ENCODE results near the gene HES4. TPM values are rescaled to one million over a fixed set of nuclear protein-coding genes. Genes with fewer than 3 reads are reported as not detected.

Gene HES4
- polyA plus RNA-seq, 1 of the 3 experiments (the other 2 are of a cell fraction): 4.7 TPM

GRCh38 chr1:958823-959730 is 40.8 kb downstream of the HES4 start, which contains the start of gene NOC2L:
TSS of gene NOC2L (minus strand) at chr1:959256. CDS start at chr1:959240, 16 bp downstream.
- 22% methylated on average over 24 of the region's 101 CpGs for WGBS (ENCODE audit: low lambda C conversion rate)

More at GRCh38 chr1:958823-959730, 40.8 kb downstream of the HES4 start, which contains the start of gene NOC2L:
- H3K9me2 ChIP-seq: no peaks in the 10 kb centered on the region
- H3K27ac ChIP-seq (ENCODE audit: low read depth in 2 of 2, low read length in 1 of 2): peak within 1 kb of the TSS in 1 of 2 experiments; percentile 47; a peak in 1 of 4 replicates
- H3K4me3 ChIP-seq (ENCODE audit: low read depth in 2 of 2, low read length in 1 of 2): peak within 1 kb of the TSS; percentile 74 to 91
- ChIA-PET POLR2A (interaction anchor here (0.8 to 1.3 kb wide), 2 partner anchors 12 to 13 kb away, joined by 3 to 4 read pairs; no protein-coding TSS in a partner anchor), CTCF (interaction anchor here (0.8 to 2.1 kb wide), 7 partner anchors 12 to 90 kb away, joined by 3 to 14 read pairs (median 4); no protein-coding TSS in a partner anchor)
- no peaks in the 10 kb centered on the region for H3F3A ChIP-seq (replicated peaks; ENCODE audit: insufficient read depth)
- H2AFZ ChIP-seq (ENCODE audit: low read depth): peak within 1 kb of the TSS; percentile 74; the same call in 1 of the 2 replicates
- peaks cover 4 to 17% of the 10 kb centered on the region in 2 experiments; a peak in 2 of 4 replicates for H3K4me1 ChIP-seq (ENCODE audit: control insufficient read depth in 1 of 2, insufficient read depth in 2 of 2, low read depth in 1 of 2, low read length in 1 of 2)
- peak; percentile 95 for DNase-seq
- peaks cover 21% of the 10 kb centered on the region for H3K79me2 ChIP-seq (ENCODE audit: insufficient read depth)
- H3K4me2 ChIP-seq: peak within 1 kb of the TSS; percentile 85
- no peaks in the 10 kb centered on the region for H3K9me3 ChIP-seq
- H4K20me1 ChIP-seq (ENCODE audit: insufficient read depth): no peaks in the 10 kb centered on the region
- peaks cover 0 to 42% of the 10 kb centered on the region in 2 experiments for H3K36me3 ChIP-seq (replicated peaks in 1 of 2; ENCODE audit: control insufficient read depth in 1 of 2, insufficient read depth in 2 of 2, low read length in 1 of 2)
- H3K9ac ChIP-seq: peak within 1 kb of the TSS; percentile 76
- no peaks in the 10 kb centered on the region for H3K27me3 ChIP-seq (ENCODE audit: insufficient read depth)
- TF ChIP-seq NRF1 (IDR thresholded peaks at IDR 0.05; ENCODE audit: low read depth, low read length) (peak; percentile 20; the same call in 1 of the 2 replicates), MAX (IDR thresholded peaks at IDR 0.05; ENCODE audit: low read depth) (peak; percentile 84), YY1 (IDR thresholded peaks at IDR 0.05; ENCODE audit: low read depth) (peak; percentile 87), RAD21 (IDR thresholded peaks at IDR 0.05; ENCODE audit: low read length) (no peak), ELF1 (IDR thresholded peaks at IDR 0.05) (no peak), REST (IDR thresholded peaks at IDR 0.05; ENCODE audit: low read depth, low read length) (0 out of 2 replicates have a peak, but pooled peaks have one; percentile 15), TAF1 (IDR thresholded peaks at IDR 0.05; ENCODE audit: borderline replicate concordance, low read depth, low read length) (peak; percentile 92), SIN3A (IDR thresholded peaks at IDR 0.05; ENCODE audit: borderline replicate concordance, low read depth, low read length) (0 out of 2 replicates have a peak, but pooled peaks have one; percentile 45), POLR2AphosphoS5 (IDR thresholded peaks at IDR 0.05; ENCODE audit: low read depth, low read length) (peak; percentile 81), FOSL2 (IDR thresholded peaks at IDR 0.05; ENCODE audit: borderline replicate concordance, low read depth) (no peak), GABPA (IDR thresholded peaks at IDR 0.05; ENCODE audit: low read depth) (peak; percentile 86), MXI1 (IDR thresholded peaks at IDR 0.05; ENCODE audit: low read depth, low read length) (peak; percentile 93)
